Skeletal muscle tissue (tissue), 5 donors: ENCODE data around the gene ZNF624. TPM values are rescaled to one million over a fixed set of nuclear protein-coding genes. Genes with fewer than 3 reads are reported as not detected.

ENCODE experiments used
- H3K27ac ChIP-seq: one replicate; pipeline ENCODE4 v1.7.0; 2013; ENCODE audit warnings: mild to moderate bottlenecking, low read depth, low read length, inconsistent platforms
- H3K27me3 ChIP-seq, 3 donors: one replicate each; pipeline ENCODE4 v1.7.0; 2013; ENCODE audit warnings: low read length in 3 of 3; ENCODE audit not compliant: control insufficient read depth in 3 of 3, insufficient read depth in 3 of 3
- H3K36me3 ChIP-seq, 3 donors: one replicate each; pipeline ENCODE4 v1.7.0; 2013; ENCODE audit warnings: low read length in 3 of 3; ENCODE audit not compliant: control insufficient read depth in 3 of 3, insufficient read depth in 3 of 3
- H3K4me1 ChIP-seq, 3 donors: one replicate each; pipeline ENCODE4 v1.7.0; 2013; ENCODE audit warnings: low read length in 3 of 3, mild to moderate bottlenecking in 3 of 3; ENCODE audit not compliant: control insufficient read depth in 3 of 3, insufficient read depth in 3 of 3
- H3K4me3 ChIP-seq, 3 donors: one replicate each; pipeline ENCODE4 v1.7.0; 2013; ENCODE audit warnings: low read length in 3 of 3
- H3K9ac ChIP-seq, 3 donors: one replicate each; pipeline ENCODE4 v1.7.0; 2013; ENCODE audit warnings: low read length in 3 of 3, mild to moderate bottlenecking in 3 of 3, moderate library complexity in 2 of 3, low read depth in 1 of 3
- H3K9me3 ChIP-seq, 3 donors: one replicate each; pipeline ENCODE4 v1.7.0; 2013; ENCODE audit warnings: low read length in 3 of 3; ENCODE audit not compliant: control insufficient read depth in 3 of 3
- small RNA-seq: library from RNA; depleted of rRNA; stranded (forward); fragments of <200 nt; gene quantifications from one replicate; pipeline ENCODE3, GENCODE V24; 2014
- total RNA-seq: library from RNA; depleted of rRNA; stranded (reverse); fragments of >200 nt; gene quantifications from one replicate; pipeline ENCODE4 v1.2.3, GENCODE V29; 2014
- donor health status: Osteomylitis.

Gene ZNF624
- total RNA-seq, 1 donor from 2014 or later: 5.2 TPM

GRCh38 chr17:16599537-16599936 lies 54.1 kb downstream of the ZNF624 start:
- Histone ChIP-seq H3K27me3 (peaks cover 0 to 3% (median 0%) of the 10 kb centered on the region in 3 donors), H3K4me1 (no peaks in the 10 kb centered on the region), H3K27ac (no peak overlapping the region), H3K36me3 (no peaks in the 10 kb centered on the region), H3K9ac (no peak overlapping the region), H3K4me3 (no peak overlapping the region), H3K9me3 (peaks cover 0 to 2% (median 0%) of the 10 kb centered on the region in 3 donors)

- H3K27ac ChIP-seq: no peak overlapping the region
- H3K4me3 ChIP-seq: no peak overlapping the region
- H3K36me3 ChIP-seq: no peaks in the 10 kb centered on the region
- H3K9ac ChIP-seq: no peak overlapping the region
- H3K27me3 ChIP-seq: no peaks in the 10 kb centered on the region
- H3K9me3 ChIP-seq: no peaks in the 10 kb centered on the region
- H3K4me1 ChIP-seq: peaks cover 0 to 6% (median 0%) of the 10 kb centered on the region in 3 donors
Measured at GRCh38 chr17:16593356-16594102, 60.1 kb downstream of the ZNF624 start.

- peak overlapping the region; percentile 83 to 85 (median 84) for H3K4me3 ChIP-seq
- no peaks in the 10 kb centered on the region for H3K9me3 ChIP-seq
- peaks cover 3 to 8% (median 3%) of the 10 kb centered on the region in 3 donors for H3K4me1 ChIP-seq
- H3K27ac ChIP-seq: no peak overlapping the region
- no peaks in the 10 kb centered on the region for H3K36me3 ChIP-seq
- peaks cover 0 to 6% (median 0%) of the 10 kb centered on the region in 3 donors for H3K27me3 ChIP-seq
- peak overlapping the region; percentile 74 to 86 (median 78) for H3K9ac ChIP-seq
Measured at GRCh38 chr17:16589097-16589969, 64.3 kb downstream of the ZNF624 start.

- H3K27ac ChIP-seq: no peak overlapping the region
- no peak overlapping the region for H3K9ac ChIP-seq
- no peaks in the 10 kb centered on the region for H3K36me3 ChIP-seq
- H3K9me3 ChIP-seq: no peaks in the 10 kb centered on the region
- peaks cover 9 to 13% (median 10%) of the 10 kb centered on the region in 3 donors for H3K4me1 ChIP-seq
- H3K27me3 ChIP-seq: peaks cover 0 to 8% (median 0%) of the 10 kb centered on the region in 3 donors
- no peak overlapping the region for H3K4me3 ChIP-seq
Measured at GRCh38 chr17:16585796-16586195, 67.9 kb downstream of the ZNF624 start.

- no peaks in the 10 kb centered on the region for H3K36me3 ChIP-seq
- H3K9ac ChIP-seq: peak overlapping the region; percentile 50 to 75 (median 66)
- H3K4me3 ChIP-seq: peak overlapping the region; percentile 55 to 79 (median 73)
- H3K27ac ChIP-seq: no peak overlapping the region
- no peaks in the 10 kb centered on the region for H3K9me3 ChIP-seq
- peaks cover 9 to 11% (median 10%) of the 10 kb centered on the region in 3 donors for H3K4me1 ChIP-seq
- peaks cover 0 to 8% (median 5%) of the 10 kb centered on the region in 3 donors for H3K27me3 ChIP-seq
Measured at GRCh38 chr17:16584273-16584995, 69.2 kb downstream of the ZNF624 start.

GRCh38 chr17:16583781-16584180 lies 69.9 kb downstream of the ZNF624 start:
- no peak overlapping the region for H3K9ac ChIP-seq
- H3K27me3 ChIP-seq: peaks cover 0 to 8% (median 5%) of the 10 kb centered on the region in 3 donors
- peak overlapping the region in 2 of 3 donors; percentile 55 to 79 for H3K4me3 ChIP-seq
- peaks cover 9 to 10% (median 9%) of the 10 kb centered on the region in 3 donors for H3K4me1 ChIP-seq
- no peaks in the 10 kb centered on the region for H3K9me3 ChIP-seq
- no peak overlapping the region for H3K27ac ChIP-seq
- H3K36me3 ChIP-seq: no peaks in the 10 kb centered on the region

GRCh38 chr17:16573466-16573865 lies 80.2 kb downstream of the ZNF624 start:
- Histone ChIP-seq H3K27me3 (peaks cover 0 to 2% (median 0%) of the 10 kb centered on the region in 3 donors), H3K27ac (no peak overlapping the region), H3K4me1 (peaks cover 1 to 8% (median 4%) of the 10 kb centered on the region in 3 donors), H3K4me3 (no peak overlapping the region), H3K36me3 (no peaks in the 10 kb centered on the region), H3K9me3 (no peaks in the 10 kb centered on the region), H3K9ac (no peak overlapping the region)

Small RNA genes lying within 50 kb of the gene (small RNA-seq; reads per million reads assigned to genes)
- gene RNU6-405P: not detected

Other genes with a start within 250 kb of the ZNF624 start
- gene TRPV2, start 238.3 kb downstream of the ZNF624 start, total RNA-seq: 8.4 TPM
- gene LRRC75A, start 161.7 kb downstream of the ZNF624 start, total RNA-seq: 3.7 TPM
- 5.7 TPM for gene ZNF287, start 84.6 kb downstream of the ZNF624 start, total RNA-seq
- 8.9 TPM for gene CCDC144A, start 36.4 kb upstream of the ZNF624 start, total RNA-seq